Lung microvascular endothelial cell (primary cell): ENCODE measurements around the gene PDE7B. TPM values are rescaled to one million over a fixed set of nuclear protein-coding genes. Genes with fewer than 3 reads are reported as not detected.
A peak's percentile ranks its signal among the peaks of the same experiment; 100 is the strongest.

ENCODE experiments used
- DNase-seq, 2 donors: peaks; one replicate each; pipeline versions ENCODE4 v3.0.0 to v3.0.0-alpha.2; 2010; ENCODE audit warnings: low read depth in 2 of 2
- total RNA-seq: library from RNA; depleted of rRNA; stranded (reverse); fragments of >200 nt; gene quantifications from 2 replicates; pipeline ENCODE4 v1.2.1, GENCODE V29; 2014

Gene PDE7B
- total RNA-seq: 6.8 and 19.4 TPM in 2 replicates

DNA sequence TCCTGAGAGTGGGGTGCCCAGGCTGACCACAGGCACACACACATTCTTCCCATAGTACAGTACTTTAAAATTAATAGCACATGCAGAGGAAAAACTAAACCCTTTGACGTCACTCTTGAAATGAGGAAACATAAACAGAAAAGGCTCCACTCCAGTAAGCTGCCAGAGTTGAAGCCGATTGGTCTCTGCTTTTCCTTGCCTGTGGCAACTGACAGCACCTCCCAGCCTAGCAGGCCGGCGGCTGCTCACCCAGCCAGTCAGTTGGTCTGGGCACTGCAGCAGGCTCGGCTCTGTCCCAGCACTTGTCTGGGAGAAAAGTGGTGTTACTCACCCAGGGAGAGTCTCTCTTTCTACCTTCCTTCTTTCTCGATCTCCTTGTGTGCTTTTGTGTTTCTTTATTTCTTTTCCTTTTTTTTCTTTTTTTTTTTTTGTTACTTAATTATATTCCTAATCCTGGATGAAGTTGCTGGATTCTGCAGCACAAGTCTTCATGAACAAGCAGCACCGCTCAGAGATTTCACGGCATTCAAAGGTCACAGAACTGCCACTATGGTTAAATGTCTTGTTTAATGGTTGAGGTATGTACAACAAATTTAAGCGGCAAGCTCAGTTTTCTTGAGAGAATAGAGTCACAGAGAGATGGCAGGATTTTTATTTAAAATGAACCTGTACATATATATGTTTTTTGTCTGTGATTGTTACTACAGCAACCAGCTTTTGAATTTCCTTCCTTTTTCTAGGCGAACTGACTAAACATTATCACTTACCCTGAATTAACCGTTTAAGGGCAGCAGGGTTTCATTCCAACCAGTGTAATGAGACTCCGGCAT lies at the start of gene PDE7B:
PDE7B (plus strand) TSS at position 260 of the 830 bp plus-strand sequence.
- DNase-seq: peak; percentile 89 to 96

DNA sequence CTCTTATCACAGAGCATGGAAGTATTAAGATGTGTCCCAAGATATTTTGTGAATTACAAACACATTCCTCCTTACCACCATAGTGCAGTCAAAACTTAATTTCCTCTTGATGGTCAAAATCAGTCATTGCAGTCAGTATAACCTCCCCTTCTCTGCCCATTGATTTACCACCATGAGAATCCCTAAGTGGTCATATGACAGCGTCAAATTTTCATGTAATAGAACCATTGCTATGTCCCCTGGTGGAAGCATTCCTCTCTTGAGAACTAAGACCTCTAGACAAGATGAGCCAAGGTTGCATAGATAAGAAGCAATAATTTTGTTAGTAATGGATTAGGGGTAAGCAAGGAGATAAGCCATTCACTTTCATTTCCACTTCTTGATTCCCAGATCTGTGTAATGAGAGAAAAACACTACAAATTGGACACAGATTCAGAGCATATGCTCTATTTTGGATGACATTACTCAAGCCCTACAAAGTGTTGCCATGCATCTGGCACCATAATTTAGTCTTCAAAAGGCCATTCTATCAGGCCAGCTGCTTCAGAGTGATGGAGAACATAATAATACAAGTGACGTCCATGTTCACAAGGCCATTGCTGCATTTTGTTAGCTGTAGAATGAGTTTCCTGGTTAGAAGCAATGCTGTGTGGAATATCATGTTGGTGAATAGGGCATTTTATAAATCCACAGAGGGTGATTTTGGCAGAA lies 49.6 kb upstream of the PDE7B start:
- DNase-seq: no peak

DNA sequence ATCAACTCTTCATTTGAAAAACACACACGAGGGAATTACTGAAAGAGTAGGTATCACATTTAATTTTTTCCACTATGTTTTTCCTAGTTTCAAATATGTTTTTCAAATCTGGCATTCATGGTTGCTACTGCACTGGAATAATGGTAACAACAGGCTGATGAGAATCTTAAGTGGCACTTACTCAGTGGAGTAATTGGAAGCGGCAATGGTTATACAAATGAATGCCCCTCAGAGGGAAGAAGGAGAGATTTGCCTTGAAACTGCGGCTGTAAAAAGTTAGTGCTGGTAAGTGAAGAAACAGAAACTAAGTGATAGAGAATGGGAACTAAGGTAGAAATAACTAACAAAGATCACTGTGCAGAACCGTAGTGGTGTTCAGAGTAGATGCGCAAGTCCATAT lies 41.0 kb upstream of the PDE7B start:
- no peak for DNase-seq

DNA sequence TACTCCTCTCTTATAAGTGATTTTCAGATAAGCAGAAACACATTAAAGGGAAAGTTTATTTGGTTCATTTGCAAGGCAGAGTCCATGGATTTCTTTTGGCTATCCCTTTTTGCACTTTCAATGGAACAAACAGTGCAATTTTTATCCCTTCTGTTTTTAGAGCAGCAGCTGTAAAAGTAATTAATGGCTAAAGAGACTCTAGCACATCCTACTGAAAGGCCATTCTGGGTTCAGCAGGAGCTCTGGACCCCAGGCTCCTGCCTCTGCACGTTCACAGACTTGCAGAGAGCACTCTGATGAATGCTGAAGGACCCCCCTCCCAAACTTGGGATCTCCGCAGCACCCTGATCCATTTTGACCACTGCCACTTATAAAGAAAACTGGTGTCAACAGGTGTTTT lies 40.3 kb upstream of the PDE7B start:
- no peak for DNase-seq

DNA sequence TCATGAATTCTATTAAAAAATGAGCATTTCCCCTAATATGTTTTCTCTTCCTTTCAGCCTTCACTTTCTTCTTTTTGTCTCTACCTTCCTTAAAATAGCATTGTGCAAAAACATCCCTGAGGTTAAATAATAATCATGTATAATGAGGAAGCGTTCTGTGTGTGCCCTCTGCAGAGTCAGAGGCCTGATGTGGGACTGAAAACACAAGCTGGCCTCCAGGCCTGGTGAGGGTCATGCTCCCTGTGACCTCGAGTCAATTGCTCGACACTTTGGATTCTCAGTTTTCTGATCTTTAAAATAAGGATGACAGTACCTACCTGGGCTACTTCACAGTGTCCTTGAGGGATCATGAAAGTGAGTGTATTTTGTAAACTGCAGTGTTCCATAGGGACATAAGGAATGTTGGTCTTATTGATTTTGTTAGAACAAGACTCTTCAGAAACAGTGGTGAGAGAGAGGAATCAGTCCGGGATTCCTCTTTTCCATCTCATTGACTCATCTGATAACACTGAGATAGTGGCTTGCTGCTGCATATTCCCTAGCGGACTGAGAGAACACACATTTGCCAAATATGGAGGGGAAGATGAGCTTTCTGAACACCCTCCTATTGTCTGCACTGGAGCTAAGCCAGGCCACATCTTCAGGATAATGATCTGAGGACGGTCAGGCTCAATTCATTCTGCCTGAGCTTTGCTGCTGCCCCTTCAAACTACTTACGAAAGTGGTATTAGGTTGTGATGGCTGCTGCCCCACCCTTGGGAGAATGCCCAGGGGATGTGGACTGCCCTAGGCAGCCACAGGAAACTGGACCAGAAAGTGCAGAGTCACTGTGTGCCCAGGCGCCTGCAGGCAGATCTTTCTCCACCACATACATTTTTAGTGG lies 39.6 kb upstream of the PDE7B start:
- DNase-seq: no peak

DNA sequence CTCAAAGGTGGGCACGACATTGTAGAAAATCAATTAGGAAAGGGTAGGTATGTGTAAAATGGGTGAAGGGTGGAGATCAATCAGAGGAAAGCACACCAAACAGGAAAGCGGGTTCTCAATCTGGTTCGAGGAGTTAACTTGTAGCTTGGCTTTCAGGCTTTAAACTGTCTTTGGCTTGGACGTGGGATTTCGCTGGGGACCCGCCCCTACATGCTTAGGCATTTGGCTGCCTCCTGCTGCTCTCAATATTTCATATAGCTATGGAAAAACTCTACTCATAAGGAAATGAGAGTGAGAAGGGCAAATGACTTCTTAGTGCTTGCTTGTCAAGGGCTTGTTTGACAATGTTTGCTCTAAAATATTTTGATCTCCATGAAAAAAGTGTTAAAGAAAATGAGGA lies 38.1 kb upstream of the PDE7B start:
- DNase-seq: no peak

DNA sequence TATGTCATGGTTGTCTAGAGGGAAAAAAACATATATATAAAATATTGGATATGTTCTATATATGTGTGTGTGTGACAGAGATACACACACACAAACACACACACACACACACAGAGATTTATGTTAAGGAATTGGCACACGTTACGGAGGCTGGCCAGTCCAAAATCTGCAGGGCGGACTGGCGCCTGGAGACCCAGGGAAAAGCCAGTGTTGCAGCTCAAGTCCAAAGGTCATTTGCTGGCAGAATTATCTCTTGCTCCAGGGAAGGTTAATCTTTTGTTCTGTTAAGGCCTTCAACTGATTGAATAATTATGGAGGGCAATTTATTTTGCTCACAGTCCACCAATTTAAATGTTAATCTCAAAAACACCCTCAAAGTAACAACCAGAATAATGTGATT lies 37.5 kb upstream of the PDE7B start:
- no peak for DNase-seq

DNA sequence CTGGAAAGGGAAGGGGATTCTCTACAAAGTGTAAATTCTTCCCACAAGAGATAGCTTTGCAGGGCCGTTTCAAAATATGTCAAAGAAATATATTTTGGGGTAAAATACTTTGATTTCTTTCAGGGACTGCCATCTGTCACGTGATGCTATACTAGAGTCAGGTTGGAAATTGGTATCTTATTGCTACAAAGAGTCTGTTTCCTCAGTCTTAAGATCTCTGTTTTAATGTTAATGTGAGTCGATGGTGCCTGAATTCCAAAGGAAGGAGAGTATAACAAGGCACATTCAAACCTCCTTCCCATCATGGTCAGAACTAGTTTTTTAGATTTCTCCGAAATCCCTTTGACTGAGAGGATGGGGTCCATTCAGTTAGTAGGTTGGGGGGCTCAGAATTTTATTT lies 36.3 kb upstream of the PDE7B start:
- no peak for DNase-seq

DNA sequence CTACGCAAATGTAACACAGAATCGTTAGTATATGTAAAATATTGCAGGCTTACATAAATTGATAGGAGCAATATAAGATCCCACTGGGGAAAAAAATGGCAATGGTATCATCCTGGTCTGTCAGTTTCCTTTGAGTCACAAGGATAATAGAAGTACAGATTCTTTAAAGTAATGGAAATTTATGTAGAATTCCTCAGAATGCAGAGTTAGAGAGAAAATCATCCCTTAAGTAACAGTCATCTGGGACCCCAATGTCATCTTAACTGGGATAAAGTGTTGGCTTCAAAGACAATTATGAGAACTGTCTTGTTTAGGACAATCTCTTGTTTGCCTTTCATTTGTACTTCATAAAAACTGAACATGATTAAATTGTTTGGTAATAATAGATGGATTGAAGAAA lies 34.5 kb upstream of the PDE7B start:
- no peak for DNase-seq

DNA sequence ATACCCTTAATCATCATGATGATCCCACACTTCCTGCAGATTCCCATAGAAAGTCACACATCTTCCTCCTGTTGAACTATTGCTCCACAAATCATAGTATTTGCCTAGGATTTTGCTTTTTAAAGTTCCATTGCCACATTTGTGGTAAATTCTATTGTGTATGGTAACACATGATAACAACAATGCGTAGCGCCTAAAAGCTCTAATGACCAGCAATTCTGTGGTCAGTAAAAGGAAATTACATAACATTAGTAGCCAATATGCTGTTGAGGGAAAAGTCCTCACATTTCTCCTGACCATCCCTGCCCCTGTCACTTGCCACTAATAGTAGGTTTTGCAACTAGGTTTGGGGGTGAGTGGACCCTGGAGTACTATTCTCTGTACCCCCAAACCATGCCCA lies 31.8 kb upstream of the PDE7B start:
- no peak for DNase-seq

DNA sequence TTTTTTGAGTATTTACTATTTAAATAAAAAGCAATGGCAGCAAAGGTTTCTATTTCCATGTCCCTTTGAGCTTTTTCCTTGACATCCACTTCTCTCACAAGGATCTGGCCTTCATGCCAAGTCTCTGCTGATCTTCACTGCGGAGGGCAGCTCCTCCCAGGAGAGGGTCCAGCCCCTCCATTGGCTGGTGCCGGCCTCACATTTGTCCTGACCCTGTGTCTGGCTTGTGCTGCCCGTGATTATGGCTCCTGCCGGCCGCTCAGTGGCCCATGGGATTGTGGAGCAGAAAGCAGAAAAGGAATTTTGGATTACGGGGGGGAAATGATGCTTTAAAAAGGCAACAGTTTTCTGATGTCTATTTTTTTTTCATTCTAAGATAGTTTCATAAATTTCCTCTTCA lies 31.2 kb upstream of the PDE7B start:
- no peak for DNase-seq

DNA sequence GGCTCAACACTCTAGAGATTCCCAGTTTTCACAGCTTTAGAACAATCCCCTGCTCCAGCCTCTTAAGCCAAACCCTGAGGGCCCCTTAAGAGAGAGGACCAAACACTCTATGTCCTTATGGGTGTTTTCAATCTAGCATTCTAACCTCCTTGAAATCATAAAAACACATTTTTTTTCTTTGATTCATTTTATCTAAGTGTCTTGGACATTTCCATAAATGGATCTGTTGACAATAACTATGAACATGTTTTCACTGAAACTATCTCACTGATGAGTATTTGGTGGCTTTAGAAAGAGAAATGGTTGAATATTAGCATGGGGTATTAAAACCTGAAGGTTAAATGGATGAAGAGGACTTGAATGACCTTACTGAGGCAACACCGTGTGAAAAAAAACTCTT lies 27.6 kb upstream of the PDE7B start:
- DNase-seq: no peak

DNA sequence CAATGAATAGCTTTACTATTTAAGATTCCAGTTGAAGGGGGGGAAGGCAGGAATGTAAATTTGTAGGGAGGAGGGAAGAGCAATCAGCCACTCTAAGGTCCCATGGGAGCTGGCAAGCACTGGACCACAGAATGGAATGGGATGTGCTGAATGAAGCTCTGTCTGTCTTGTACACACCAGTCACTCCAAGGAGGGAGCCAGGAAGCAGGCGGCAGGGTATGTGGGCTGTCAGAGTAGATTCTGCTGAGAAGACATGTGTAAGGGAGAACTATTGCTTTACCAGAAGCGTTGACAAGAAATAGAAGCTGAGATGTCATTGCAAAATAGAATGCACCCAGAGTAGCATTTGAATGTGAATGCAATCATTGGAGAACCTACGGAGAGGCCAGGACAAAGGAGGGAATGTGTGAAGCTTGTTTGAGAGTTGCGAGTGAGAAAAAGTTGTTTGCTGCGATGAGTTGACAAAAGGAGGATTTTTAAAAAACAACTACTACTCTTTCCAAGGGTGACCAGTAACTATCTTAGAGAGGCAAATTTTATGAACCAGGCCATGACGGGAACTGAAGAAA lies 25.2 kb upstream of the PDE7B start:
- no peak for DNase-seq

DNA sequence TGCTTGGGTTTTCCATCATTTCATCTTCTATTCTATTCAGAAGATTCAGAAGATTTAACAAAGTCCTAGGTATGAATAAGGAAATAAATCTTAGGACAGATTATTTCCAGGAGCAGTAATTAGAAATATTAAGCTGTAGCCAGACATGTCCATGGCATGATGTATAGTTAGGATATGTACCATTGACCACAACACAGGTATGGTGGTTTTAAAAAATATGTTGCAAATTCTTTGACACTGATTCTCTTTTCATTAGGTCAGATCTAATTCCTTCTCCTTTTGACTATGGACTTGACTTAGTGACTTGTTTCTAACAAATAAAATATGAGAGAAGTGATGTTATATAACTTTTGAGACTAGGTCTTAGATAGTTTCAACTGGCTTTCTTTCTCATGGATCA lies 23.5 kb upstream of the PDE7B start:
- DNase-seq: no peak

DNA sequence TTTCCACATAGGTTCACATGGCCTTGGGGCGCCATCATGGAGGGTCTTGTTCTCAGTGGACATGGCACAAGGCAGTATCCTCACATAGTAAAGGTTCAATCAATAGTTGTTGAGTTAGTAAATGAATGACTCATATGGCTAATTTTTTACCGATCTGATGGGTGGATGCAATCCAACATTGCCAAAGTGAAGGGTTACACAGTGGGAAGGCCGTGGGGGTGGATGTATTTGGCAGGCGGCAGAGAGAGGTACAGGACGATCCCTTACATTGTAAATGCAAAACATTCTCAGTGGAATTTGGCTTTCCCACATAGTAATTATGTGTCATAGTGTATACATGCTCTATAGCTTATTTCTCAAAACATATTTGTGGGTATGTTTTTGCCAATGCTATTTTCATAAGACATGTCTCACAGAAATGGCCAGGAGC lies 21.0 kb upstream of the PDE7B start:
- no peak for DNase-seq

DNA sequence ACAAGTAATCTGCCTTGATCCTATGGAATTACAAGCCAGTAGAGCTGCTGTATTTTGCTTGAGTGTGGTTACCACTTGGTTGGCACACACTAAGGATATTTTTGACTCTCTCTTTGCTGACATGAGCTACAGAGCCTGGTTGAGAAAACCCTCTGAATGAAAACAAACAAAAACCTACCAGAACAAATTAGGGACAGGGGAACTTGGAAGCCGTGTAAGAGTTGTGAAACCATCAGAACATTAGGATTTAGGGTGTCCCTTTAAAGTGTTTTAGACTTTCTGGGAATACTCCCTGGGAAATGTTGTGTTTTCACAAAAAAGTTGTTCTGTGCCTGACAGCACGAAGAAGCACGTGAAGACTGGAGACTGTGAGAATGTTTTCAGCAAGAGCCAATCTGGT lies 20.5 kb upstream of the PDE7B start:
- DNase-seq: no peak

DNA sequence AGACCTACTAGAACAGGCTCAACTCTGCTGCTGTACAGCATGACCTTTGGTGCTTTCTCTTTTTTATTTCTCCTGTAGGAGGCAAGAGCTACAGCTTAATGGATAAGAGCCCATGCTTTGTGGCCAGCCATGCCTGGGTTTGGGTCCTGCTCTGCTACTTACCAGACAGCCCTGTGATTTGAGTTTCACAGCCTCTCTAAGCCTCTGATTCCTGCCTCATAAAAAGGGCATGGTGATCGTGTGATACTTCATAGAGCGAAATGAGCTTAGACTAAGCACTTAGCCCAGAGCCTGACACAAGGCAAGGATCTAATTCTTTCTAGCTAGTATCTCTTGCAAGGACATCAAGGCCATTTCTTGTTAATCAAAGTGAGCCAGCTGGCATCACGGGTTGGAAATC lies 19.3 kb upstream of the PDE7B start:
- no peak for DNase-seq

DNA sequence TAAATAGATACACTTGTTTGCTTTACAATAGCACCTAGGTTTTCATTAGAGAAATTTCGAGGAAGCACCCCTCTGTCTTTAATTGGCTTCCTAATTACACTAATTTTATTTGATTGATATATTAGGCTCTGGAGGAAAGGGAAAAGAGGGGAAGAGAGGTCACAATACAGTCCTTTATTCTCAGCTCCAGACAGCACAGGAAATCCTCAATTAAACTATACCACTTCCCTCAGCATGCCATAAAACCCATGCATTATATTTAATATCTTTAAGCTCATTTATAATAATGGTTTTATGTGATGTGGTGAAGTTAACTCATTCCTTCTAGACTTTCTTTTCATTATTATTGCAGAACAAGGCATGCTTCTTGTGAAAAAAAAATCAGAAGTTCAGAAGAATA lies 17.7 kb upstream of the PDE7B start:
- no peak for DNase-seq

DNA sequence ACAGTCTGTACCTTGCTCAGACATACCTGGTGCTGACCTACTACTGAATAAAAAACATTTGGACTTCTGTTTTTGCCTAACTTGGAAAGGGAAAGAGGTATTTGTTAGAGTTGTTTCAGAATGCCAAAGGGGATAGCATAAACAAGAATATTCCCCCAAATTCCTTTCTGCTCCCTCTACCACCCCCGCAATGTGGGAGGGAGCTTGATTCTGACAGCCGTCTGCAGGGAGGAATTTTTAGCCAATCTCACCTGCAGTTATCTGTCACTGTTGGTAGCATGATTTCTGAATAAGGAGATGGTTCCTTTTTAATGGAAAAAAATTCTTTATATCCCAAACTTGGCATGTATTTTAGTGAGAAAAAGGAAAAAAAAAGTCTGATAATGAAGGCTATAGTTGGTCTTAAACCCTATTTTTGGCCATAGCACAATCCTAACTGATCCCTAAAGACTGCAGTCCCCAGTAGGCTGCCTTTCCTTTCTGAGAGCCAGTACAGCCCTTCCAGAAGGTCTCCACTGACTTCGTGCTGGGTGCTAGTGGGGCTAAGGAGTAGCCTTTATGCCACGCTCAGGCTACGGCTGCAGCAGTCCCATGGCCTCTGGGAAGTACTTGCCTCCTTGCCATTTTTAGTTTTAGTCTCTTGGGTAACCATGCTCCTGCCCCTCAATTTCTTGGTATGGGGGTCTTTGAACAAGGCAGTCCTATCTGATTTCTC lies 13.6 kb upstream of the PDE7B start:
- no peak for DNase-seq

DNA sequence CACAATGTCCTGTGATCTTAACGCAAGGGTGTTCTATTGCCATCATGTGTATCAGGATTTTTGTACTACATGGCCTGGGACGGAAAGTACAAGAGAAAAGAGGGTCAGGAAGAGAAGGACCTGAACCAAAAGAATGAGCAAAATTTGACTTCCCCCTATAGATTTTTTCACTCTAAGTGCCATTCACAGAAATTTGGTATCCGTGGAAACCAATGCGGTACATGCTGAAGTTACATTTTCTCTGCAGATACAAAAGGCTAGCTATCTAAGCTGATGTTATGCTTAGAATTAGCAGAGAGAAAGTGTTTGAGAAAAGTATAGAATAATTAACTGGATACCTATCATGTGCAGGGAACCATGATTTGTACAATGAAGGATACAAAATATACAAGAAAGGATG lies 12.4 kb upstream of the PDE7B start:
- no peak for DNase-seq
